Measurements from ENCODE around the gene PDE1A. TPM values are rescaled to one million over a fixed set of nuclear protein-coding genes. Genes with fewer than 3 reads are reported as not detected.
A peak's percentile ranks its signal among the peaks of the same experiment; 100 is the strongest.

The PDE1A gene
- total RNA-seq, 1 donor from 2014 or later, result 4.8 TPM

DNA sequence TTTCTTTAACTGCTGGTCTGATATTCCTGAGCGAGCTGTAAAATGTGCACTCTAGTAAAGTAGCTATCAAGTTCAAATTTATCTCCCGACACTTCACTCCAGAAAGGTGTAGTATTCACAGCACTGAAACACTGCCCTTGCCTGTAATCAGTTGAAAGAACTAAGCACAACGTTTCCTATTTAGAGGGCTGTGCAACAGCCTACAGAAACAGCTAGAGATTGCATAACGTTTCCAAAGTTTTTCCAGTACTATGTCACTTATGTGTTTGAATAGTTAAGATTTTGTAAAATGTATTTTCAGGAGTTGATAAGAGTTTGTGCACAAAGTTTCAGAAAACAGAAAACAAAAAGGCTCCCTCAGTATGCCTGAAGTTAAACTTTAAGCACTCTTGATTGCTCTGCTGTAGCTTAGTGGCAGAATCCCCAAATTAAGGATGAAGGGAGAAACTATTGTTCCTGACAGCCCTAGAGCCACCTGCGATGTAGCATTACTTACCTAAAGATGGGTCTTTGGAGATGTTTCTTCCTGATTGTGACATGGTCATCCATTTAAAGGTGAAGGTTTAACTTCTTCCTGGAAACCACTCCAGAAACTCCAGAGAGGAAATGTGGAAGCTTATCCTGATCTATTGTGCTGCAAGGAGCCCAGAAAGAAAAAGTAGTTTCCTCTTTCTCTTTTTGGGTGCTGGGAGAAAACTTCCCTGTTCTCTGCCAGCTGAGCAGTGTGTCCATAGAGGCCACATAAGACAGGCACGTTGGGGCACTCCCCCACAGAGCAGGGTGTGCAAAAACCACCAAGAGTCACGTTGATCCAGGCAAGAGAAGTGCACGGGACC is 536 bp downstream of the PDE1A start:
- Histone ChIP-seq H3K36me3 (no peaks in the 10 kb centered on the region), H3K9me3 (no peaks in the 10 kb centered on the region), H3K4me3 (peak overlapping the region; percentile 48 to 63), H3K27ac (peak overlapping the region; percentile 64 to 67), H3K4me1 (no peaks in the 10 kb centered on the region), H3K27me3 (no peaks in the 10 kb centered on the region)
- no peak for DNase-seq (ENCODE audit: low spot score in 2 of 2)
- intact Hi-C loops (cut with DNase I), result loop anchor here (10.0 kb wide), 1 partner anchor 181 kb away; no protein-coding TSS in a partner anchor
- TF ChIP-seq, protein P1, sequence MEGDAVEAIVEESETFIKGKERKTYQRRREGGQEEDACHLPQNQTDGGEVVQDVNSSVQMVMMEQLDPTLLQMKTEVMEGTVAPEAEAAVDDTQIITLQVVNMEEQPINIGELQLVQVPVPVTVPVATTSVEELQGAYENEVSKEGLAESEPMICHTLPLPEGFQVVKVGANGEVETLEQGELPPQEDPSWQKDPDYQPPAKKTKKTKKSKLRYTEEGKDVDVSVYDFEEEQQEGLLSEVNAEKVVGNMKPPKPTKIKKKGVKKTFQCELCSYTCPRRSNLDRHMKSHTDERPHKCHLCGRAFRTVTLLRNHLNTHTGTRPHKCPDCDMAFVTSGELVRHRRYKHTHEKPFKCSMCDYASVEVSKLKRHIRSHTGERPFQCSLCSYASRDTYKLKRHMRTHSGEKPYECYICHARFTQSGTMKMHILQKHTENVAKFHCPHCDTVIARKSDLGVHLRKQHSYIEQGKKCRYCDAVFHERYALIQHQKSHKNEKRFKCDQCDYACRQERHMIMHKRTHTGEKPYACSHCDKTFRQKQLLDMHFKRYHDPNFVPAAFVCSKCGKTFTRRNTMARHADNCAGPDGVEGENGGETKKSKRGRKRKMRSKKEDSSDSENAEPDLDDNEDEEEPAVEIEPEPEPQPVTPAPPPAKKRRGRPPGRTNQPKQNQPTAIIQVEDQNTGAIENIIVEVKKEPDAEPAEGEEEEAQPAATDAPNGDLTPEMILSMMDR (IDR thresholded peaks at IDR 0.05), result no peak

DNA sequence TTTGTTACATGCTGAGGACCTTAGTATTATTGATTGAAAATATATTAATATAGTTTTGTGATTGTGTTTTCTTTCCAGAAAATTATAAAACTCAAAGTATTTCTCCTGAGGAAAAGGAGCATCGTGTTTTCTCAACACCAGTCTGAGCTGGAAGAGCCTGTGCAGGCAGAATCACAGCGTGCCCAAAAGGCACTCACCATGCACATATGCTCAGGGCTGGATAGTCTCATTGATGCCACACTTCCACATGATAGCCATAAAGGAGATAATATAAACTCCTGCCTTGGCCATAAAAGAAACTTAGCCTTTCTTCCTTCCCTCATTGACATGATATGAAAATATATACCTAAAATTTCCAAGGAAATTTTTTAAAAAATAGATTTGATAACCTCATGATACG is 4.0 kb downstream of the PDE1A start:
- Histone ChIP-seq H3K27me3 (no peaks in the 10 kb centered on the region), H3K4me1 (no peaks in the 10 kb centered on the region), H3K4me3 (peak overlapping the region; percentile 48 to 63), H3K9me3 (no peaks in the 10 kb centered on the region), H3K36me3 (no peaks in the 10 kb centered on the region), H3K27ac (no peak overlapping the region)
- TF ChIP-seq, protein P1 (IDR thresholded peaks at IDR 0.05), result no peak
- intact Hi-C loops (cut with DNase I), result loop anchor here (10.0 kb wide), 1 partner anchor 178 kb away; no protein-coding TSS in a partner anchor
- no peak for DNase-seq (ENCODE audit: low spot score in 2 of 2)

DNA sequence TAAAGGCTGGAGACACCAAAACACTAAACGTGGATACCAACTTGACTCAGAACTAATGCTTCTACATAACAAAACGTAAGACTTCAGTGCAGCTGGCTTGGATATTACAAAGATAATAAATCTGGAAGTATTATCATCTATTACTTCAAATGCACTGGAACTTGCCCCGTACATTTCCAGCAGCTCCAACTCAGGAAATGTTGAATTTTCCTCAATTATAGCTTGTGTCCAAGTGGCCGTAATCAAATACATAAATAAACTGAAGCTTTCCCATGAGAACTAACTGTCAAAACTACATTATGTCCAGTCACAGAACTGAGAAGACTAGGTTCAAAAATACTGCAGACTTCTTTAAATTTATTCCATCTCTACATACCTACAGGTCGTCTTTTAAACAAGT is 6.2 kb downstream of the PDE1A start:
- no peak overlapping the region for H3K27ac ChIP-seq
- peak overlapping the region in 1 of 2 donors; percentile 16 for H3K4me3 ChIP-seq
- intact Hi-C loops (cut with DNase I), result loop anchor here (10.0 kb wide), 1 partner anchor 176 kb away; no protein-coding TSS in a partner anchor

DNA sequence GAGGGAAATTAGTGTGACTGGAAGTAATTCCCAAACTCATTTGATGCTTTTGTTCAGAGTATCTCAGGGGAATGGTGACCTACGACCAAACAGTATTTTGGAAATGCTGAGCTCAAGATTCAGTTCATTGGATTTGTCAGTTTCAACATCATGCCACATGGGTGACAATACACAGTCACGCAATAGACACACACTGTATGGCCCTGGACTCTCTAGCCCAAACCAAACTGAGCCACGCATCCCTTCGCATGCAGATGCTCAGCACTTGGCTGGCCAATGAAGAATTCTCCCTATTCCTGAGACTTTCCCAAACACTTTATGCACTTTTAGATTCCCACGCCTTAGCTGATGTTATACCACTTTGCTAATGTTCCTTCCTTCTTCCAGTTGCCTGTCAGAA is 10.0 kb downstream of the PDE1A start:
- Histone ChIP-seq H3K4me1 (no peaks in the 10 kb centered on the region), H3K4me3 (no peak overlapping the region), H3K36me3 (no peaks in the 10 kb centered on the region), H3K27ac (no peak overlapping the region), H3K27me3 (no peaks in the 10 kb centered on the region), H3K9me3 (no peaks in the 10 kb centered on the region)
- intact Hi-C loops (cut with DNase I), result no loop called here
- DNase-seq (ENCODE audit: low spot score in 2 of 2), result no peak
- TF ChIP-seq, protein P1 (IDR thresholded peaks at IDR 0.05), result no peak

More for the DNA sequence above, 6.2 kb downstream of the PDE1A start:
- Histone ChIP-seq H3K9me3 (no peaks in the 10 kb centered on the region), H3K36me3 (no peaks in the 10 kb centered on the region), H3K4me1 (no peaks in the 10 kb centered on the region), H3K27me3 (no peaks in the 10 kb centered on the region)
- TF ChIP-seq, protein P1 (IDR thresholded peaks at IDR 0.05), result no peak
- DNase-seq (ENCODE audit: low spot score in 2 of 2), result no peak

DNA sequence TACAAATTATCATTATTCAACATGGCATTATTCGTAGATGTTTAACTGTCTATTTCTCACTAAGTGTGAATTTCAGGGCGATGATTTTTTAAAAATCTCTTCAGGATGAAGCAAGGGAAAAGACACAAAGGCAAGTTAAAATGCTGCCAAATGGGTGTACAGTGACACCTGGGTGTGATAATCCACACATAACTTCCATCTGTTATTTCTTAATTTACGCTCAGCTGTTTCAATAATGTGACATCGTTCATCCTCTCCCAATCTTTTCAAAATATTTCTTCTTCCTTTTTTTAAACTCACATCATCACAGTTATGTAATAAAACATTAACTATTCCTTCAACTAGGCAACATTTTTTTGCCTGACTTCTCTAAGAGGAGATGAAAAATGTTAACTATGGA is 10.6 kb downstream of the PDE1A start:
- H3K27me3 ChIP-seq, result no peaks in the 10 kb centered on the region
- H3K9me3 ChIP-seq, result no peaks in the 10 kb centered on the region
- H3K27ac ChIP-seq, result no peak overlapping the region
- H3K4me1 ChIP-seq, result no peaks in the 10 kb centered on the region
- TF ChIP-seq, protein P1 (IDR thresholded peaks at IDR 0.05), result no peak
- H3K36me3 ChIP-seq, result no peaks in the 10 kb centered on the region
- DNase-seq (ENCODE audit: low spot score in 2 of 2), result no peak
- no peak overlapping the region for H3K4me3 ChIP-seq
- intact Hi-C loops (cut with DNase I), result no loop called here
